UCSD-AML1 (cell line): Measurements from ENCODE around the gene GREB1.
A peak's percentile ranks its signal among the peaks of the same experiment; 100 is the strongest.
"Not testable (repeated sequence)": the region's sequence is repeated elsewhere in the genome, so short reads cannot be mapped to it uniquely, and the experiment has no call there.

Experiments
- DNase-seq: peaks from one replicate; lab custom pipeline; 2025; ENCODE audit not compliant: unreplicated experiment; lab: John Stamatoyannopoulos, UW

GREB1 gene

DNA sequence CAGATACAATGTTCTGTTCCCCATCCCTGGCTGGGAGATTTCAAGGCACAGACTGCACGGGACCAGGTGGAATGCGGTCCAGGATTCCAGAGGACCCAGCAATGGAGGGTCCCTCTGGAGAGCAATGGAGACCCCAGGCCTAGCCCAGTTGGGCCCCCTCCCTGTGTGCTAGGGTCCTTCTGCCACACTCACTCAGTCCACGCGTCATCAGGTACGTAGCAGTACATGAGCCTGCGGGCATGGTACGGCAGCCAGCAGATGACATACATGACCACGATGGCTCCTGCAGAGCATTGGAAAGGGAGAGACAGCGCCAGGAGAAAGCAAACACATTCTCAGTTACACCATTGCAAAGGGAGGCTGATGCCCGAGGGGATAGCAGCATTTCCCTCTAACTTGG lies 126.0 kb downstream of the GREB1 start:
- no peak for DNase-seq

DNA sequence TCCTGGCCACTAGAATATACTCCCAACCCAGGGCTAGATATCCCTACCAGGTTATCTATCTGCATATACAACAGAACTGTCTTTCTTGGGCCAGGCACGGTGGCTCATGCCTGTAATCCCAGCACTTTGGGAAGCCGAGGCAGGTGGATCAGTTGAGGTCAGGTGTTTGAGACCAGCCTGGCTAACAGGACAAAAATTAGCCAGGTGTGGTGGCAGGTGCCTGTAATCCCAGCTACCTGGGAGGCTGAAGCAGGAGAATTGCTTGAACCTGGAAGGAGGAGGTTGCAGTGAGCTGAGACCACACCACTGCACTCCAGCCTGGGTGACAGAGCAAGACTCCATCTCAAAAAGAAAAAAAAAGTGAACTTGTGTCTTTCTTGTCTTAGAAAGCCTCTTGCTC lies 126.6 kb downstream of the GREB1 start:
- DNase-seq = not testable (repeated sequence)

DNA sequence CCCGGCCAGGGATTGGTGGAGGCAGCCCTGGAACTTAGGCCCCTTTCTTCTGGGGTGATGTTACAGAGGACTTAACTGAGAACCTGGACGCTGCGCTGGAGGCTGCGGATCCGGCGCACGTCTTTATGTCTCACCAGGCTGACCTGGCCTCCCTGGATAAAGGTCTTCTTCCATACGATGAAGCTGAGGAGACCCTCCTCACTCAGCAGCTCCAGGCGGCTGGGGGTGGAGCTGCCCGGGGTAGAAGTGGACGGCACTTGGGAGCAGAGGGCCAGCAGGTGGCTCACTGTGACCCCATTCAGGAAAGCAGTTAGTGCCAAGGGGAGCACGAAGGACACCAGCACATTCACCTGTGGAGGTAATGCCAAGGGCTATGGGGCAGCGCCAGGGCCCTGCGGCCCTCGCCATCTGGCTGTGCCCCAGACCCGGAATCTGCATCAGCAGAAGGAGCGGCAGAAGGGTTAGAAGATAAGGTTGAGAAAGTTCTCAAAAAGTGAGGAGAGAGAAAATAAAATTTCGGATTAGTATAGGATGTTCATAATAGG lies 128.1 kb downstream of the GREB1 start:
- no peak for DNase-seq

DNA sequence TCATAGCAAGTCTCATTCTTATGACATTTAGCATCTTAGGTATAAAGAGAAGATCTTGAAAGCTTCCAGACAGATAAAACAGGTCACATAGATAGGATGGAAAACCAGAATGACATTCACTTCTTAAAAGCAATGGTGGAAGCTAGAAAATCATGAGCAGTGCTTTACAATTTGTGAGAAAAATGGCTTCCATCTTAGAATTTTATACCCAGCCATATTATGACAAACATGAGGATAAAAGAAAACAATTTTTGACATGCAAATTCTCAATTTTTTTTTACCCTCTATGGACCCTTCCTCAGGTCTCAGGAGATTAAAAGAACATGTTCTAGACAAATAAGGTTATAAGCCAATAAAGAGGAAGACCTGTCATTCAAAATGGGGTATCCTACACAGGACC lies 129.0 kb downstream of the GREB1 start:
- DNase-seq = no peak

DNA sequence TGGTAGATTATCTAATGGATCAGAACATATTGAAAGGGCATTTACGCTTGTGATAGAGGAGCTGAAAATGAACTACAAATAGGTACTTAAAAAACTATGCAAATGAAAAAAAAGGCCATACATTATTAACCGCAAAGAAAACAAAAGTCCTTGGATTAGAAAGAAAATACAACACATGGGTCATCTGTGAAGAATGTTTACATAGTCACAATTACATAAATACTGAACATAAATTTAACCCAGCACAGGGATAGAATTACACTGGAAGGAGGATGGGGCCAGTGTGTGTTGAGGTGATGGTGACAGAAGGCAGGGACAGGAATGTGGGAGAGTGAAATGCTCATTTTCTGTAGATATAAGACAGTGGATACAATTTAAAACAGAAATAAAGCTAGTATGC lies 129.6 kb downstream of the GREB1 start:
- DNase-seq = no peak

DNA sequence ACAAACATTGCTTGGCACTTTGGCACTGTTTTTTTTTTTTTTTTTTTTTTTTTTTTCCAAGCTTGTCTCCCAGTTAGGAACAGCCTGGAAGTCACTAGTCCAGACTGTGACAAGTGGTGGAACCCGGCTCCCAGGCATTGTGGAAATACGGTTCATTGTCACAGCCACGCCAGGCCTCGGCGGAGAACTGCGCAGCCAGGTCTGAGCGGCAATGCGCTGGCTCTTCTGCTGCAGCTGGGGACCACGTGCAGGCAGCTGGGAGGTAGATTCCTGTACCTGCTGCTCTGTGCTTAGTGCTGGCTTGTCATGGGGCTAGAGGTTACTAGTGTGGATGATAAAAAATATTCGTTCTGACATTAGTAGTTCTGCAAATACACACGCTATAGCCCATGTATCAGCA lies 131.2 kb downstream of the GREB1 start:
- no peak for DNase-seq

DNA sequence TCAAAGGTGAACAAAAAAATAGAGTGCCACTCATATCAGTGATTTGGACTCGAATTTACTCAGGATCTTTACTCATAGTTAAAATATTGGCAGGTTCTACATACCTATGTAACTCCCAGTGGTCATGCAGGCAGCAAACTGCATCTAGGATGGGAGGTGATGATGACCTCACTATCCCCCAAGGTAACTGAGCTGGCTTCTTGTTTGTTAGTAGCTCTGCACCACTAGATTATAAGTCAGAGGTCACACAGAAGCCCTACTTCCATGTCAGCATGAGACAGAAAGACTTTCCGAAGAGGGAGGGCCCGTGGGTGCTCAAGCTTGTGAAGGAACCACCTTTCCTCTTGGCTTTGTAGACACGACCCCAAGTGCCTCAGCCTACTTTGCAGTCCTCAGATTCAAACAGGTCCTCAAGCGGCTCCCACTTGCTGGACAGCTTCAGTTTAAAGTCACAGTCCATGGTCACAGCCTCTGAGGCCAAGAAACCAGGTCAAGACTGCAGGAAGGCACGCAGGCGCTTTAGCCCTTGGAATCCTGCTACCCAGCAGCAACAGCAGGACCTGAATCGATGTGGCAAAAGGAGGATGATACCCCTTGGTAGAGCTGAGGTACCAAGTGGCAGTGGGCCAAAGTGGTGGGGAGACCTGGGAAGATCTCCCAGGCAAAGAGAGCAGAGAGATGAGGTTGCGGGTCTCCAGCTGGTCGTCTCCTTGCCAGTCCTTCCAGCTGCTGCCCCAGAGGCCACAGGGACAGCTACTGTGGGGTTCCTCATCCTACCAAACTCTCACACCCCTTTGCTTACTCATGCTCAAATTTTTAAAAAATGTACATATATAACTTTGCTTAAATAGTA lies 131.9 kb downstream of the GREB1 start:
- DNase-seq = no peak

DNA sequence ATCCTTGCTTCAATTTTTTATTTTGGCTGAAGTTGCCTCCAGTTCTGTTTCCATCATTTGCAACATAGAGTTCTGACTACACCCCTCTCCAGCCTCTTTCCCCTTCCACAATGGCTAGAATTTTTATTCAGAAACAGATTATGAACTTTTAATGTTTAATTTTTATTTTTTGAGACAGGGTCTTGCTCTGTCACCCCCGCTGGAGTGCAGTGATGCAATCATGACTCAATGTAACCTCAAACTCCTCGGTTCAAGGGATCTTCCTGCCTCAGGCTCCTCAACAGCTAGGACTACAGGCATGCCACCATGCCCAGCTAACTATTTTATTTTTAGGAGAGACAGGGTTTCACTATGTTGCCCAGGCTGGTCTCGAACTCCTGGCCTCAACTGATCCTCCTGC lies 133.3 kb downstream of the GREB1 start:
- DNase-seq = no peak

DNA sequence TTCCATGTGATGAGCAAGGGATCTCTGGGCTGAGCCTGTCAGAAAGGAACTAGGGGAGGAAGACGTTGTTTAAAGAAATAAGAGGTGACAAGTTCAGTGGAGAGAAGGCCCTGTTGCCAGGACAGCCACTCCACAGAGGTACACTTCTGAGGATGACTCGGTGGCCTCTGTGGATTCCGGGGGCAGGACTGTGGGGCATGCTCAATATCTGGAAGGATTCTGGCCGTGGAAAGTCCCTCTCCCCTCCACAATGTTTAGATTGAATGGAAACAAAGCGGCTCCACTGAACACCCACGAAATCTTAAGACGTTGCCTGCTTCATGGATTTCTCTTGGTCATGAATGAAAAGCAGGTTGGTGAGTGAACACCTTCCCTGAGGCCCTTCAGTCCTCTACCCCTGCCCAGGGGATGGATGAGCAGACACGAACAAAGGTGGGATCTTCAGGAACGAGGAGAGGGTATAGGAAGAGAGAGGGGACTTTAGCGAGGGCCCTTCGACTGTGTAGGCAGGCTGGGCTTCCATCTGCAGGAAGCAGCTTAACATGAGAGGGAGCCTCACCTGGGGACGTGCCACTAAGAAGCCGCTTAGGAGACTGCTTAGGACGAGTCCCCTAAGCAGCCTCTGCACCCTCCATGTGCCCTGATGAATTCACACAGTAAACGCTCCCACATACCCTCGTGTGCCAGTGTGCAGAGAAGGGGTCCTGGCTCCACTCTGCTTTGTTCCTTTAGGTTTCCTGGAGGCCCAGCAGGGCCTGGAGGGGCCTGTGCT lies 134.2 kb downstream of the GREB1 start:
- no peak for DNase-seq

DNA sequence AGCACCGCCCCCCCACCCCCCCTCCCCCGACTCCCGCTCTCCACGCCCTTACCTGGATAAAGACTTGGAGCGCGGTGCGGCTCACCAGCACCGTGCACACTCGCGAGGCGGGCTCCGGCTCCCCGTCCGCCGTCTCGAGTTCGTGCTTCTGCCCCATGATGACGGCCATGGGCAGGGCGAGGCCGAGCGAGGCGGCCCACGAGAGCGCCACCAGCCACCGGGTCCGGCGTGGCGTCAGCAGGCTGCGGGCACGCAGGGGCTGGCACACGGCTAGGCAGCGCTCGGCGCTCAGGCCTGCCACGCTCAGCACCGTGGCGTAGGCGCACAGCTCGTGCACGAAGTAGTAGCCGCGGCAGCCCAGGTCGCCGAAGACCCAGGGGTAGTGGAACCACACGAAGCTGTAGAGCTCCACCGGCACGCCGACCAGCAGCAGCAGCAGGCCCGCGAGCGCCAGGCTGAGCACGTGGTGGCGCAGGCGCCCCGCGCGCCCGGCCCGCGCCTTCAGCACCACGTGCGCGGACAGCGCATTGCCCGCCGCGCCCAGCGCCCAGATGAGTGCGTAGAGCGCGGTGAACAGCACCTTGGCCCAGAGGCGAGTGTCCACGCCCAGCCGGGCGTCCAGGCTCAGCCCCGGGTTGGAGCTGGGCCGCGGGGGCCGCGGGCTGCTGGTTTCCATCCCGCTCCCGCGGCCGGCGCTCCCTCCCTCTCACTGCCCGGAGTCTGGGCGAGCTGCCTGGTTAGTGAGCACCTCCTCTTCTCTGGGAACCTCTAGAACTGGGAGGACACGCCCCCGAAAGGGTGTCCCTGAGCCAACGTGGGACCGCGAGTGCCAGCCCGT lies 135.8 kb downstream of the GREB1 start, which contains the start of gene NTSR2:
NTSR2 (minus strand) TSS at position 742 of the 838 bp plus-strand sequence; CDS start at position 676, 66 bp downstream.
- DNase-seq = peak; percentile 33

DNA sequence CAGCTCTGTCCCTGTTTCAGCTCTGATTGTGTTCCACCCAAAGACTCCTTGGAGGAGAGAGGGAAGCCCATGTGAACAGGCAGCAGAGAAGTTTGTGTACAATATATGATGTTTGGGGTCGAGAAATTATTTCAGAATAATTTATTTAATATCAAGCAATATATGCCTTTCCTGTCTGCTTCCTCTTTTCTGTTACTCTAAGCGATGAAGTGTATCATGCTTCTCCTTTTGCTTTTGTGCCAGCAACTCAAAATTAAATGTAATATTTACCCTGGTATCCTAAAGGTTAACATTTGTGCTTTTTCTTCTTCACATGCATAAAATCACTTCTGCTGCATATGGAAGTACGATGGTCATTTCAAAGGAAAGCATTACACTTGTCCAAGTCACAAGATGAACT lies 138.6 kb downstream of the GREB1 start:
- no peak for DNase-seq

DNA sequence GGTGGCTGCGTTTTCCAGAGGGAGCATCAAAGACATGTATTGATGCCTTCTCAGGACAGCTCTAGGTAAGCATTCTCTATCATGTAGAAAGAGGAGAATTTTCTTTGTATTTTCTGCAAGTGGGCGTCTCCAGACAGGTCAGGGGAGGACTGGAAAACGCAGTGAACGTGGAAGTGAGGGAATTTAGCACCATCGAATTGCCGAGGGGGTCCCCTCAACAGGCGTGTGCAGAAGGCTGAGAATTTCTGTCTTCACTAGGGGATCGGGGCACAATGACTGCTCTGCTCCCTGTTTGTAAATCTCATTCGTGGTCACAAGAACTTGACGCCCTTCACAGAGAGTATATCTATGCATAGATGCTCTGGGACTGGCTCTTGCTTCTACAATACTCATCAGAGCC lies 141.1 kb downstream of the GREB1 start:
- no peak for DNase-seq

DNA sequence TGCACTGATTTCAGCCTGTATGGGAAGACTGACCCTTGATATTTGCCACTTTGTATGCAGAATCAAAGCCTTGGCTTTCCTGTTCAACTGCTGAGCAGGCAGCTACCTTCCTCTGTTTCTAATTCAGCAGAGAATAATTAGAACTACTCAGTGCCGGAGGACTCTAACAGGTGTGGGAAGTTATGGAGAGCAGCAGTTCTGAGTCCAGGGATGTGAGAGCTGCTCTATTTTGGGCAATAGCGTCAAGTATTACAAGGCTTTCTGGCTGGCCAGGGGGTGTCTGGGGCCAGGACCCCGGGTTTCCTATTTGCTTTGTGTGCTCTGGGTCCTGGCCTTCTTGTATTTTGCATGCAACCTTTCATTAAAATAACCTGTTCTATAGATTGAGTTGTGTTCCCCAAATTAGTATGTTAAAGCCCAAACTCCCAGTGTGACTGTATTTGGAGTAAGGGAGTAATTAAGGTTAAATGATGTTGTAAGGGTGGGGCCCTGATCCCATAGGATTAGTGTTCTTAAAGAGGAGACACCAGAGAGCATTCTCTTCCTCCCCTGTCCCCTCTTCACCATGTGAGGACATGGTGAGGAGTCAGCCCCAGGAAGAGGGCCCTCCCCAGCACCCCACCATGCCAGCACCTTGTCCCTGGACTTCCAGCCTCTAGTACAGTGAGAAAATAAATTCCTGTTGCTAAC lies 141.7 kb downstream of the GREB1 start:
- DNase-seq = no peak

DNA sequence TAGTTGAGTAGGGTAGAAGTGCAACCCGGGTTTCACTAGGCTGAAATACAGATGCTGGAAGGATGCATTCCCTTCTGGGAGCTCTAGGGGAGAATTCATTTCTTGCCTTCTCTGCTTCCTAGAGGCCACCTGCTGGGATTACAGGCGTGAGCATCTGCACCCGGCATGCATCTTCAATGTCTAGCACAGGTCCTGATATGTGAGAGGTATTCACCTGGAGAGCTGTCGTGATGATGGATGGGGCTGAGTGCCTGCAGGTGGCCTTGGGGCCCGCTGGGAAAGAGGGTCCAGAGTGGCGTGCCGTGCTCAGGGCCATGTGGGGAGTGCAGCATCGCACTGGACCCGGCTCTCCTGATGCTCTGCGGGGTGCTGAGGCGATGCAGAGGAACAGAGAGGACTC lies 142.8 kb downstream of the GREB1 start:
- no peak for DNase-seq

DNA sequence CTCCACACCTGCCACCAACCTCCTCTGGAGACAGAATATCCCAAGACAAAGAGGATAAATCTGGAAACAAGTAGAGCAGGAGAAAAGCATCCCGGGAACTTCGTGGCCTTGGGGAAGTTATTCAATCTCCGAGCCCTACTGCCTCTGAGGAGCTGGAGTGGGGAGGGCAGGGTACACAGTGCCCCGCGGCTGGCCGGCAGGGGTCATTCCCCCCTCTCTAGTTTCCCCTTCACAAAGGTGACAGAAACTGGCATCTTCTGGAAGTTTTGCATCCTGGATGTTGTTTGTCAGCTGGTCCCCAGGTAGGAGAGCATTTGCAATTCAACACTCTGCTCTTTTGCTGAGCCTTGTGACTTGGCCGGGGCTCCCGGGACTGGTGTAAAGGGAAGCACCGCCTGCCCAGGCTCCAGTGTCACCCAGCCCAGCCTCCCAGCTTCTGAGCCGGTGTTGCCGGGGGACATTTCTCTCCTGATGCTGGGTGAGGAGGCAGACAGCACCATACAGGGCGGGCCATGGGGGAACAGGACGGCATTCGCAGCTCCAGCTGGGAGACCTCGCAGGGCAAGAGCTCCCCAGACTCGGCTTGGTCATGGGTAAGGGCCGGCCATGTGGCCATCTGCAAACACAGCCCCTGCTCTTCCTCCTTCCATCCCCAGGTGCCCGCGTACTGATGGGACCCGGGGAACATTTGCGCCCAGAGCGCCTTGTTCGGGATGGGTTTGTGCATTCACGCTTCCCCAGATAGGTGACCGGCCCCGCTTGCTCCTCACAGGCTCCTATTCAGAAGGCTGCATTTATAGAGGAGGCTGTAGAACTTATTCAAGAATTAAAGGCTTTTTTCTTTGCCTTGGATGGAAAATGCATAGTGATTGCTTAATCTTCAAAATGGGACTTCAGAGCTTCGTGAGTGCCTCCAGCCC lies 143.6 kb downstream of the GREB1 start:
- DNase-seq = no peak

DNA sequence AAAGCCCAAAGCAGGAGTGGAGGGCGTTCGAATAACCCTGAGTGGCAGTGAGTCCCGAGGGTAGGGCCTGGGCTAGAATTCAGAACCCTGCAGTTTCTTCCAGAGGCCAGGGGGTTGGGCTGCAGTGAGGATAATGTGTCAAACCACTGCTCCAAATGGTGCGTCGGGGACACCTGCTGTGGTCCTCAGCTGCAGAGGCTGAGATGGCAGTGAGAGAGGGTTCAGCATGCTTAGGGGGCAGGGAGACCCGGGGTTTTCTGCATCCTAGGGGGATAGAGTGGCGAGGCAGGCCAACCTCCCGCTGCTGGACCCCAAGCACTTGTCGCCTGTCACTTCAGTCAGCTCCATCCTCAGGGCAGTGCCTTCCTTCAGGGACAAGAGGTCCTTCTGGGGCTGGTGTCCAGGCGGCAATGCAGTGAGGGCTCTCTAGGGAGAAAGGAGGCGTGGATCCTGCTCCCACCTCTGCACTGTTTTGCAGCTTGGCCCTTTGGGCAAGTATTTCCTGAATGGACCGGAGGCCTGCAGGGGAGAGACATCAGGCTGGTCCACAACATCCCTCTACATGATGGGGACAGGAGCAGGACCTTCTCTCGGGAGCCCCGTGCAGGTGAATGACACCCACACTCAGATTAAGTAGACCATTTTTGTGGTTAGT lies 144.6 kb downstream of the GREB1 start:
- DNase-seq = no peak

DNA sequence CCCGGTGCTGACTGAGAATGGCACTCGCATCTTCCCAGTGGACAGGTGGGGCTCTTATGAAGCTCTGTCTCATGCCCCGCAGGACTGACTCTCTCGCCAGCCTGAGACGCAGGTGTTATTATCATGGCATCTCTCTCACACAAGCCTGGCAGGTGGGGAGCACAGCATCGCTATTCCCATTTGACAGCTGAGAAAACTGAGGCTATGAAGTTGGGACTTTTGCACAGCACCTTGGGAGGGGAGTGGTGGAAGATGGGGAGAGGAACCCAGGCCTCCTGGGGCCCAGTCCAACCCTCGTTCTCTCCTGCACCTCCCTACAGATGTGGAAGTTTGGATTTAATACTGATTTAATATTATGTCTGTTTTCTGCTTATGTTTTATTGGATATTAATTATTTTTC lies 145.2 kb downstream of the GREB1 start:
- DNase-seq = no peak

DNA sequence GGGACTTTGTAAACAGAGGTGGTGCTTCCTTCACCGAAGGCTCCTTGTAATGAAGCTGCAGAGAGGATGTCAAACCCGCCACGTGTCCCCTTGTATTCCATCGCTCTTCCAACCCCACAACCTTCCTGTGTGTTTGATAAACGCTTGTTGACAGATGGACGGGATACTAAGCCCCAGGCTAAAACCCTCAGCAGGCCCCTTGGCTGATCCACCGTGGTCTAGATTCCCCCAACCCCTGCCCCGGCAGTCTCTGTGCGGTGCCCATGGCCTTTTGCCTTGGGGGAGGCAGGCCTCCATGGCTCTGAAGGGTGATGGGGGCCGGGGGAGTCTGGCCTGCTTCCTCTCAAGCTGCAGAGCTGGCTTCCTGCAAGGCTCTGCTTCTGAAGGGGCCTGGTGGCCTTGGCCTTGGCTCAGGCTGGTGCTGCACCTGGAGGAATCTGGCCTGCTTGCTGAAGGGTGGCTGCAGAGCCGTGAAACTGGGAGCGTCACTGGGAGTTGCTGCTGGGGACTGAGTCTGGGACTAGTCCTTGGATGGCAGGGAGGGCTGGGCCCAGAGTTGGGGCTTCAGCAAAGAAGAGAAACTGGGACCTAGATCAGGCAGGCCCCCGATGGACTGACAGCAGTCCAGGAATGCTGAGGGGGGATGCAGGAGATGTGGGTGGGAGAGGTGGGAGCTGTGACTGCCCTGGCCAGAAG lies 145.8 kb downstream of the GREB1 start:
- no peak for DNase-seq
